ENCODE data around the gene TXNDC8. TPM values are rescaled to one million over a fixed set of nuclear protein-coding genes. Genes with fewer than 3 reads are reported as not detected.

TXNDC8 gene
- not detected in 5 replicates for total RNA-seq (2022; extraction: Qiagen RNA extraction)

GRCh38 chr9:110337727-110338126, at the start of gene TXNDC8:
TSS of gene TXNDC8 (minus strand) at chr9:110337863.

GRCh38 chr9:110256380-110257096, 81.1 kb downstream of the TXNDC8 start, which contains the start of gene TXN:
TSS of gene TXN (minus strand) at chr9:110256507. CDS start at chr9:110256435, 72 bp downstream.

Other genes with a start within 250 kb of the TXNDC8 start
- 0.15 to 0.22 TPM (median 0.16 TPM) in 5 replicates for gene C9orf152, start 129.7 kb downstream of the TXNDC8 start, total RNA-seq (2022; extraction: Qiagen RNA extraction)
- gene TXN, start 81.4 kb downstream of the TXNDC8 start, total RNA-seq (2022; extraction: Qiagen RNA extraction): 1,112 to 1,422 TPM (median 1,243 TPM) in 5 replicates
- 1.6 to 2.0 TPM (median 1.7 TPM) in 5 replicates for gene SVEP1, start 241.9 kb upstream of the TXNDC8 start, total RNA-seq (2022; extraction: Qiagen RNA extraction)